PFSK-1 (cell line): ENCODE data around the gene PFDN6.

ENCODE experiments used
- POLR2AphosphoS5 ChIP-seq: IDR thresholded peaks from 2 replicates; pipeline ENCODE4 v1.6.1; 2012; ENCODE audit warnings: low read depth, mild to moderate bottlenecking, control low read depth, low read length, moderate library complexity
- REST ChIP-seq, 2 experiments: IDR thresholded peaks; 2 replicates each; pipeline versions ENCODE4 v1.6.1 to v1.8.0; 2011 to 2012; ENCODE audit warnings: low read depth in 2 of 2, low read length in 2 of 2, control low read depth in 1 of 2, inconsistent platforms in 1 of 2, mild to moderate bottlenecking in 1 of 2, moderate library complexity in 1 of 2; ENCODE audit not compliant: insufficient read depth in 1 of 2

GRCh38 chr6:33251395-33252012, 37.9 kb upstream of the PFDN6 start:
- TF ChIP-seq POLR2AphosphoS5 (no peak), REST (IDR thresholded peaks at IDR 0.05; ENCODE audit: insufficient read depth in 1 of 2, low read depth in 2 of 2, low read length in 2 of 2) (no peak)
